GM21717 (cell line): Measurements from ENCODE around the gene RGS4.

Experiments
- ATAC-seq: cut with Tn5 transposase; IDR thresholded peaks from one replicate; pipeline ENCODE4 v1.9.1; 2021; ENCODE audit warnings: mild to moderate bottlenecking, moderate library complexity; ENCODE audit not compliant: unreplicated experiment

Gene RGS4

DNA sequence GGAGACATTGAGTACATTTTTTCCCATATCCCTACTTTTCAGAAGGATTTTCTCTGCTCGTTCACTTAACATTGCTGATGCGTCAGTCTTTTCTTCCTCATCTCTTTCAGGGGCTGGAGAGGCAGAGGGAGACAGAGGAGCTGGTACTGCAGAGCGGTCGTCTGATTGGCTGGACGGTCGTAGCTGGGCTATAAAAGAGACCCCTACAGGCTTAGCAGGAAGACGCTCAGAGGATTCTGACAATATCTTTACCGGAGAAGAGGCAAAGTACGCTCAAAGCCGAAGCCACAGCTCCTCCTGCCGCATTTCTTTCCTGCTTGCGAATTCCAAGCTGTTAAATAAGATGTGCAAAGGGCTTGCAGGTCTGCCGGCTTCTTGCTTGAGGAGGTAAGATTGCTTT is at the start of gene RGS4:
Gene RGS4 (plus strand): TSS at position 220 of the 400 bp plus-strand sequence. CDS start 124 bp downstream, at position 344.
- no peak for ATAC-seq

DNA sequence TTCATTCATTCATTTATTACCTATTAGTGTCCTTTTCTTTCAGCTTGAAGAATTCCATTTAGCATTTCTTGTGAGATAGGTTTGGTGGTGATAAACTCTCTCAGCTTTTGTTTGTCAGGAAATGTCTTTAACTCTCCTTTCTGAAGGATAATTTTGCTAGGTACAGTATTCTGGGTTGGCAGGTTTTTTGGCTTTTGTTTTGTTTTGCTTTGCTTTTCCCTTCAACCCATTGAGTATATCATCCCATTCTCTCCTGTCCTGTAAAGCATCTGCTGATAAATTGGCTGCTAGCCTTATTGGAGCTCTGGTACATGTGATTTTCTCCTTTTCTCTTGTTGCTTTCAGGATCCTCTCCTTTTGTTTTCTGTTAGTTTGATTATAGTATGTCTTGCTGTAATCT is 47.0 kb upstream of the RGS4 start:
- no peak for ATAC-seq

- no peak for ATAC-seq
Observed at GRCh38 chr1:163027610-163028009, 41.6 kb upstream of the RGS4 start.

DNA sequence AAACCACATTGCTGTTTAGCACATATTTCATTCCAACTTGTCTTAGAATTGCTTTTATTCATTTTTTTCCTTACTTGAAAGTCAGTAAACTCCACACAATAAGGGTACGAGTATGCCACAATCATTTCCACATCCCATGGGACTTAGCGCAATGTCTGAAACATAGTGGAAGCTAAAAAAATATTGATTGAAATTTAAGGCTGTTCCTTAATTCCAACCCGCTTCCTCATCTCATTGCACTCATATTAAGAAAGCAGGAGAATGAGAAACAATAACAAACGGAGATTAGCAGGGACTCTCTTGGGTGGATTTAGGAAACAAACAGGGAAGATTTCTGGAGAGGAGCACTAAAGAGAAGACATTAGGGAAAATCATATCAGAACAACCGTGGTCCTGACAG is 39.3 kb upstream of the RGS4 start:
- ATAC-seq: no peak

GRCh38 chr1:163035446-163036249 is 33.5 kb upstream of the RGS4 start:
- ATAC-seq: no peak

DNA sequence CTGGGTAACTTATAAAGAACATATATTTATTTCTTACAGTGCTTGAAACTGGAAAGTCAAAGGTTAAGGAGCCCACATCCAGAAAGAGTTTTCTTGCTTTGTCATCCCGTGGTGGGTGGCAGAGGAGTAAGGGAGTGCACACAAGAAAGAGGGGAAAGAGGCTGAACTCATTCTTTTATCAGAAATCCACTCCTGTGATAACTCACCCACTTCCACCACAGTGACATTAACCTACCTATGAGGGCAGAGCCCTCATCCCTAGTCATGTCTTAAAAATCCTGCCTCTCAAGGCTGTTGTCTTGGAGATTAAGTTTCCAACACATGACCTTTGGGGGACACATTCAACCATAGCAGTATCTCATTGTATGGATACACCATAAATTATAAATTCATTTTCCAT is 32.5 kb upstream of the RGS4 start:
- ATAC-seq: no peak

GRCh38 chr1:163038928-163039706 is 30.0 kb upstream of the RGS4 start:
- no peak for ATAC-seq

DNA sequence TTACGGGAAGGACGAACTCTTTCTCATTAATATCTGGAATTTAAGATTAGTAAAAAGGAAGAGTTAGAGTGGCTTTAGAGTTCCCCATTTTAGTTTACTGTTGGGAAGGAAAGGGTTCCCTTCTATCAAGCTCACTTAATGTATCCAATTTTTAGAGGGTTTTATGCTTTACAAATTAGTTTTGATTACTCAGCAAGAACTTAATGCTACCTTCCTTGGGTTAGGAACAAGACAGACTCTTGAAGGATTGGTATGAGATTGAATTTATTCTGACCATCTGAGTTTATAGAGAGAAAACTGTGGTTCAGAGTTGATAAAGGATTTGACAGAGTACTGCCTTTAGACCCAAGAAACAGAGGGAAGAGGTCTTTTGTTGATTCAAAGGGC is 29.5 kb upstream of the RGS4 start:
- no peak for ATAC-seq

- ATAC-seq: no peak
Observed at GRCh38 chr1:163046071-163046470, 23.1 kb upstream of the RGS4 start.

GRCh38 chr1:163047951-163048659 is 21.1 kb upstream of the RGS4 start:
- no peak for ATAC-seq

DNA sequence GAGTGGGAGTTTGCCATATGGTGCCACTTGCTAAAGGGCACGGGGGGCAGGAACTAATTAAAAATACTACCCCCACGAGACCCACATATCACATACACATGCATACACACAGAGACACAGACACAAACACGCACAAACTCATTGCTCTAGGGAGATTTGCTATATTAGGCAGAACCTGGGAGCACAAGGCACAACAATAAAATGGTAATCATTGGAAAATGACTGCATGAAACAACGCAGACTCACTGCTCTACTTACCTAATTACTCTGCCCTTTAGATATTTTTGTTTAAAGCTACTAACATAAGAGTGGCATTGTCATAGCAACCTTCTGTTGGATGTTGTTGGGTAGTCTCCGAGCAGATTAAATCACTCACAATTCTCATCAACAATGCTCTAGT is 20.3 kb upstream of the RGS4 start:
- ATAC-seq: no peak

GRCh38 chr1:163049296-163049695 is 19.9 kb upstream of the RGS4 start:
- ATAC-seq: no peak

- no peak for ATAC-seq
Observed at GRCh38 chr1:163050496-163050895, 18.7 kb upstream of the RGS4 start.

DNA sequence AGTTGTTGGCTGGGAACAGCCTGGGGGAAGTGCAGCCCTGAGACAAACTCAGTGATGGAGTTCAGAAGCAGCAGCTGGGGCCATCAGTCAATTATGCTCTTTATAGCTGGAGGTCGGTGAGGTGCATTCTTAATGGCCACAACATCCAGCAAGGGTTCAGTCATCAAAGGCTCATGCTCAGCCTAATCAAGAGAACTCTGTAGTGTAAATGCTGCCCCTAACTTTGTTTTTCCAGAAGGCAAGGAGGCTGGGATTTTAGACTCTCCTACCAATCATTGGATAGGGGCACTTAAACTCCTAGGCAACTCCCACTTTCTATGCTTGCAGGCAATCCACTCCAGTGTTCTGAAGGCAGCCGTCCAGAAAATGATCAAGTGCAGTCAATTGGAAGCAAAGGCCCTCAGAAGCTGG is 15.0 kb upstream of the RGS4 start:
- ATAC-seq: no peak

GRCh38 chr1:163055005-163055404 is 14.2 kb upstream of the RGS4 start:
- no peak for ATAC-seq

GRCh38 chr1:163055531-163055930 is 13.6 kb upstream of the RGS4 start:
- no peak for ATAC-seq

DNA sequence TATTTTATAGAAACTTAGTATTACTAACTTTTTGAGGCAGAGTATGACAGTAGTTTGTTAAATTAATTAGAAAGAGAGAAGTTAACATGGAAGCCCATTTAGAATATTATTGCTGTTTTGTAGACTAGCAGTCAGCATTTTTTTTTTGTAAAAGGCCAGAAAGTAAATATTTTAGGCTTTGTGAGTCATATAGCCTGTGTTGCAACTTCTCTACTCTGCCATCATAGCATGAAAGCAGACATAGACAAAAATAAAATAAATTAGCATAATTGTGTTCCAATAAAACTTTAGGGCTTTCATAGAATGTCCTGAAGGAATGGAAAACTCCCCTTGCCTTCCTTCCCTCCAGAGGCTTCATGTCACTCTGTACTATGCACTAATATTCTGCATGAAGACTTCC is 12.3 kb upstream of the RGS4 start:
- no peak for ATAC-seq

- ATAC-seq: no peak
Observed at GRCh38 chr1:163060343-163061007, 8.7 kb upstream of the RGS4 start.

GRCh38 chr1:163063143-163063542 is 6.0 kb upstream of the RGS4 start:
- ATAC-seq: no peak

- no peak for ATAC-seq
Observed at GRCh38 chr1:163063610-163064009, 5.6 kb upstream of the RGS4 start.

GRCh38 chr1:163066168-163066567 is 3.0 kb upstream of the RGS4 start:
- ATAC-seq: no peak
